ENCODE measurements around the gene PTPRT.

PTPRT gene

DNA sequence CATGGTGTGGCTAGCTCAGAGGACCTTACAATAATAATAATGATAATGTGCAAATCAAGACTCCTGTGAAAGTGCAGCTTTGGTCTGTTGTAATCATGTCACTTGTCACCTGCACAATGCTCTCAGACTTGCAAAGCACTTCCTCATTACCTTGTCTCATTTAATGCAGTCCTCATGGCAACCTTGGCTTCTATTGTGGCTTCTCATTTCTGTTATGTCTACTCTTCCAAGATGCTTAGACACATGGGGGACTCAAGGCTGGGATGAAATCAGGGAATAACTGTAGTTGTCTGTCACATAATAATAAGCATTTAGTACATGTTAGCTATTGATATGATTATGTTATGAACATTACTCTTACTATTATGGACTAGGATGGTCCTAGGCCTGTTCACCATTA, 484.2 kb downstream of the PTPRT start:
- Histone ChIP-seq H3K4me2 (ENCODE audit: low read depth, low read length, poor library complexity, severe bottlenecking) (no peak overlapping the region), H3K9me2 (replicated peaks; ENCODE audit: insufficient read depth, low read length) (no peaks in the 10 kb centered on the region), H4K20me1 (ENCODE audit: low read depth, low read length) (no peaks in the 10 kb centered on the region), H3K4me3 (ENCODE audit: insufficient read depth, low read length, poor library complexity, severe bottlenecking) (no peak overlapping the region), H3K9ac (ENCODE audit: low read length) (no peak overlapping the region), H3K9me3 (ENCODE audit: insufficient read depth, low read length) (peaks cover 8% of the 10 kb centered on the region; the same call in 1 of the 2 replicates), H3K36me3 (ENCODE audit: low read length) (no peaks in the 10 kb centered on the region), H2AFZ (ENCODE audit: low read depth, low read length, severe bottlenecking) (no peak overlapping the region), H3K79me2 (ENCODE audit: insufficient read depth, low read length) (no peaks in the 10 kb centered on the region), H3K27me3 (ENCODE audit: low read length) (no peaks in the 10 kb centered on the region), H3F3A (ENCODE audit: insufficient read depth) (no peaks in the 10 kb centered on the region), H3K27ac (ENCODE audit: low read depth, low read length) (no peak overlapping the region)
- TF ChIP-seq, protein P1, sequence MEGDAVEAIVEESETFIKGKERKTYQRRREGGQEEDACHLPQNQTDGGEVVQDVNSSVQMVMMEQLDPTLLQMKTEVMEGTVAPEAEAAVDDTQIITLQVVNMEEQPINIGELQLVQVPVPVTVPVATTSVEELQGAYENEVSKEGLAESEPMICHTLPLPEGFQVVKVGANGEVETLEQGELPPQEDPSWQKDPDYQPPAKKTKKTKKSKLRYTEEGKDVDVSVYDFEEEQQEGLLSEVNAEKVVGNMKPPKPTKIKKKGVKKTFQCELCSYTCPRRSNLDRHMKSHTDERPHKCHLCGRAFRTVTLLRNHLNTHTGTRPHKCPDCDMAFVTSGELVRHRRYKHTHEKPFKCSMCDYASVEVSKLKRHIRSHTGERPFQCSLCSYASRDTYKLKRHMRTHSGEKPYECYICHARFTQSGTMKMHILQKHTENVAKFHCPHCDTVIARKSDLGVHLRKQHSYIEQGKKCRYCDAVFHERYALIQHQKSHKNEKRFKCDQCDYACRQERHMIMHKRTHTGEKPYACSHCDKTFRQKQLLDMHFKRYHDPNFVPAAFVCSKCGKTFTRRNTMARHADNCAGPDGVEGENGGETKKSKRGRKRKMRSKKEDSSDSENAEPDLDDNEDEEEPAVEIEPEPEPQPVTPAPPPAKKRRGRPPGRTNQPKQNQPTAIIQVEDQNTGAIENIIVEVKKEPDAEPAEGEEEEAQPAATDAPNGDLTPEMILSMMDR (IDR thresholded peaks at IDR 0.05; ENCODE audit: insufficient read depth, low read length, poor library complexity, severe bottlenecking): no peak
- no peak for TF ChIP-seq EZH2phosphoT487 (conservative IDR thresholded peaks at IDR 0.05; ENCODE audit: low read length)

- H3K9ac ChIP-seq (ENCODE audit: low read length): no peak overlapping the region
- no peak overlapping the region for H3K27ac ChIP-seq (ENCODE audit: low read depth, low read length)
- TF ChIP-seq EZH2phosphoT487 (conservative IDR thresholded peaks at IDR 0.05; ENCODE audit: low read length): no peak
- TF ChIP-seq, protein P1 (IDR thresholded peaks at IDR 0.05; ENCODE audit: insufficient read depth, low read length, poor library complexity, severe bottlenecking): no peak
- H3K4me2 ChIP-seq (ENCODE audit: low read depth, low read length, poor library complexity, severe bottlenecking): no peak overlapping the region
- H3K9me2 ChIP-seq (replicated peaks; ENCODE audit: insufficient read depth, low read length): no peaks in the 10 kb centered on the region
- no peak overlapping the region for H3K4me3 ChIP-seq (ENCODE audit: insufficient read depth, low read length, poor library complexity, severe bottlenecking)
- no peaks in the 10 kb centered on the region for H3F3A ChIP-seq (ENCODE audit: insufficient read depth)
- H2AFZ ChIP-seq (ENCODE audit: low read depth, low read length, severe bottlenecking): no peak overlapping the region
- no peaks in the 10 kb centered on the region for H3K79me2 ChIP-seq (ENCODE audit: insufficient read depth, low read length)
- H3K9me3 ChIP-seq (ENCODE audit: insufficient read depth, low read length): peaks cover 4% of the 10 kb centered on the region; the same call in 1 of the 2 replicates
- no peaks in the 10 kb centered on the region for H3K27me3 ChIP-seq (ENCODE audit: low read length)
- no peaks in the 10 kb centered on the region for H3K36me3 ChIP-seq (ENCODE audit: low read length)
- no peaks in the 10 kb centered on the region for H4K20me1 ChIP-seq (ENCODE audit: low read depth, low read length)
These were observed 486.0 kb downstream of the PTPRT start for GRCh38 chr20:42703744-42704143.

- no peak overlapping the region for H2AFZ ChIP-seq (ENCODE audit: low read depth, low read length, severe bottlenecking)
- H3K79me2 ChIP-seq (ENCODE audit: insufficient read depth, low read length): no peaks in the 10 kb centered on the region
- H3K27me3 ChIP-seq (ENCODE audit: low read length): no peaks in the 10 kb centered on the region
- H3K4me2 ChIP-seq (ENCODE audit: low read depth, low read length, poor library complexity, severe bottlenecking): no peak overlapping the region
- no peak overlapping the region for H3K9ac ChIP-seq (ENCODE audit: low read length)
- H3K9me2 ChIP-seq (replicated peaks; ENCODE audit: insufficient read depth, low read length): no peaks in the 10 kb centered on the region
- no peak overlapping the region for H3K4me3 ChIP-seq (ENCODE audit: insufficient read depth, low read length, poor library complexity, severe bottlenecking)
- H4K20me1 ChIP-seq (ENCODE audit: low read depth, low read length): no peaks in the 10 kb centered on the region
- no peak overlapping the region for H3K27ac ChIP-seq (ENCODE audit: low read depth, low read length)
- no peaks in the 10 kb centered on the region for H3F3A ChIP-seq (ENCODE audit: insufficient read depth)
- TF ChIP-seq, protein P1 (IDR thresholded peaks at IDR 0.05; ENCODE audit: insufficient read depth, low read length, poor library complexity, severe bottlenecking): no peak
- TF ChIP-seq EZH2phosphoT487 (conservative IDR thresholded peaks at IDR 0.05; ENCODE audit: low read length): no peak
- H3K36me3 ChIP-seq (ENCODE audit: low read length): no peaks in the 10 kb centered on the region
- H3K9me3 ChIP-seq (ENCODE audit: insufficient read depth, low read length): no peaks in the 10 kb centered on the region
These were observed 487.8 kb downstream of the PTPRT start for GRCh38 chr20:42701948-42702347.

Measured in SU-DHL-6 (cell line).